Caco-2 (cell line): Measurements from ENCODE around the gene CASQ2. TPM values are rescaled to one million over a fixed set of nuclear protein-coding genes. Genes with fewer than 3 reads are reported as not detected.
A peak's percentile ranks its signal among the peaks of the same experiment; 100 is the strongest.

Source experiments
- BruUV-seq: library from RNA; stranded (reverse); fragments of 400-500 nt; replicated peaks from 2 replicates; lab custom pipeline; 2021; lab: Mats Ljungman, UMichigan
- CTCF ChIA-PET: fragments of 300-600 bp; sonication (Branson Sonifier 250); formaldehyde crosslinking; loops from one replicate; lab custom pipeline; 2022; ENCODE audit warnings: antibody characterized with exemption; lab: Charles Lee
- POLR2A ChIA-PET: fragments of 300-600 bp; sonication (Branson Sonifier 250); formaldehyde crosslinking; loops from one replicate; lab custom pipeline; 2022; ENCODE audit warnings: antibody characterized with exemption; lab: Charles Lee
- DNase-seq, 2 experiments: peaks; one replicate each; pipeline versions ENCODE4 v3.0.0 to v3.0.0-alpha.2; 2020 to 2022
- H3K27me3 ChIP-seq: replicated peaks from 2 replicates; pipeline ENCODE4 v1.6.0; 2011; ENCODE audit warnings: low read length; ENCODE audit not compliant: control insufficient read depth, insufficient read depth
- H3K36me3 ChIP-seq: 2 replicates; pipeline ENCODE4 v1.5.1; 2011; ENCODE audit warnings: low read length; ENCODE audit not compliant: control insufficient read depth, insufficient read depth
- H3K4me1 ChIP-seq: fragments of 250-450 bp; sonication (Bioruptor Pico); 2 replicates; pipeline ENCODE4 v1.5.1; 2020; ENCODE audit warnings: mild to moderate bottlenecking
- H3K4me3 ChIP-seq: 2 replicates; pipeline ENCODE4 v1.5.1; 2011; ENCODE audit warnings: low read depth, mild to moderate bottlenecking, control low read depth, low read length
- H3K9me3 ChIP-seq: fragments of 250-450 bp; sonication (Bioruptor Pico); 2 replicates; pipeline ENCODE4 v1.5.1; 2020; ENCODE audit warnings: mild to moderate bottlenecking, moderate library complexity
- H3K27ac Mint-ChIP-seq: one replicate; pipeline ENCODE4 v1.8.0; 2022; ENCODE audit warnings: mixed read lengths; ENCODE audit not compliant: unreplicated experiment
- H3K27me3 Mint-ChIP-seq: one replicate; pipeline ENCODE4 v1.8.0; 2022; ENCODE audit warnings: mixed read lengths; ENCODE audit not compliant: insufficient read depth, unreplicated experiment
- H3K36me3 Mint-ChIP-seq: one replicate; pipeline ENCODE4 v1.8.0; 2022; ENCODE audit warnings: mild to moderate bottlenecking, mixed read lengths; ENCODE audit not compliant: insufficient read depth, unreplicated experiment
- H3K4me1 Mint-ChIP-seq: one replicate; pipeline ENCODE4 v1.8.0; 2022; ENCODE audit warnings: low read depth, mixed read lengths; ENCODE audit not compliant: unreplicated experiment
- H3K4me3 Mint-ChIP-seq: one replicate; pipeline ENCODE4 v1.8.0; 2022; ENCODE audit warnings: mild to moderate bottlenecking, moderate library complexity, mixed read lengths; ENCODE audit not compliant: unreplicated experiment
- H3K9me3 Mint-ChIP-seq: one replicate; pipeline ENCODE4 v1.8.0; 2022; ENCODE audit warnings: mixed read lengths; ENCODE audit not compliant: unreplicated experiment
- CTCF ChIP-seq, 2 experiments: fragments of 200-600 bp in 1 of 2; IDR thresholded peaks; 1 replicate in 1 of 2; 2 replicates in 1 of 2; pipeline versions ENCODE4 v1.5.1 to v1.8.0; 2011 to 2022; ENCODE audit warnings: antibody characterized with exemption in 1 of 2, control low read depth in 1 of 2, inconsistent platforms in 1 of 2, low read depth in 1 of 2, low read length in 1 of 2, mild to moderate bottlenecking in 1 of 2, moderate library complexity in 1 of 2; ENCODE audit not compliant: insufficient read depth in 1 of 2, severe bottlenecking in 1 of 2, unreplicated experiment in 1 of 2
- intact Hi-C: fragments of 100-400 bp; cut with micrococcal nuclease; formaldehyde crosslinking; loops from one replicate; pipeline ENCODE4 v1.10.0; 2022; ENCODE audit not compliant: unreplicated experiment
- total RNA-seq: library from RNA; stranded (reverse); gene quantifications from 2 replicates; pipeline ENCODE4 v1.2.3, GENCODE V29; 2022

The CASQ2 gene
- total RNA-seq, 1 experiment from 2014 or later = 0.18 TPM

DNA sequence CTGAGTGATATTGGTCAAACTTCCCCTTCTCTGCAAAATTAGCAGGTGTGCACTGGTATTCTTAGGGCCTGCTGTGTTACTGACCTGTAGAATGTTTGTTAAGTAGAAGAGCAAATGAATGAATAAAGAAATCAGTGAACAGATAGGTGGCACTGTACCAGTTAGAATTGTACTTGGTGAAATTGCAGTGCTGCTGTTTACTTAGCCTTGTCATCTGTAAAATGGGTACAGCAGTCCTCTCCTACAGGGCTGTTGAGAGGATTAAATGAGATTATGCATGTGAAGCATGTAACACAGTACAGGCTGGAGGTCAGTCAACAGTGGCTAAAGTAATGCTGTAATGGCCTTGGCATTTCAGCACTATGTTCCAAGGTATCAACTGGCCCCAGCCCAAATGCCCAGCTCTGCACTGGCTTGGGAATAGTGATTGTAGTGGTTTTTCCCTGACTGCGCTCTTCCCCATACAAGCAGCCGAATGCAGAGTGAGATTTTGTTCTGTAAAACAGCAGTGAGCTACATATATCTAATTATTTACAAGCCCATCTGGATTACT is 116.2 kb downstream of the CASQ2 start:
- H3K27ac Mint-ChIP-seq = no peak overlapping the region
- H3K27me3 Mint-ChIP-seq = no peaks in the 10 kb centered on the region
- no peak for TF ChIP-seq CTCF (IDR thresholded peaks at IDR 0.05; ENCODE audit: insufficient read depth in 1 of 2, low read depth in 1 of 2, low read length in 1 of 2, severe bottlenecking in 1 of 2, unreplicated experiment in 1 of 2)
- no peaks in the 10 kb centered on the region for H3K27me3 ChIP-seq
- intact Hi-C loops = no loop called here
- BruUV-seq = TSS peak; percentile 10
- H3K4me1 Mint-ChIP-seq = no peaks in the 10 kb centered on the region
- H3K4me3 ChIP-seq = no peak overlapping the region
- POLR2A ChIA-PET = no interaction called here
- CTCF ChIA-PET = no interaction called here
- no peaks in the 10 kb centered on the region for H3K9me3 ChIP-seq
- DNase-seq = no peak
- H3K36me3 Mint-ChIP-seq = peaks cover 10% of the 10 kb centered on the region
- no peaks in the 10 kb centered on the region for H3K9me3 Mint-ChIP-seq
- no peak overlapping the region for H3K4me3 Mint-ChIP-seq
- H3K36me3 ChIP-seq = 0 out of 2 replicates have a peak, but pooled peaks cover 1% of the 10 kb centered on the region
- H3K4me1 ChIP-seq = peaks cover 36% of the 10 kb centered on the region

- H3K4me3 ChIP-seq = no peak overlapping the region
- CTCF ChIA-PET = no interaction called here
- Mint-ChIP-seq H3K4me3 (no peak overlapping the region), H3K27me3 (no peaks in the 10 kb centered on the region), H3K9me3 (no peaks in the 10 kb centered on the region), H3K4me1 (no peaks in the 10 kb centered on the region), H3K36me3 (peaks cover 10% of the 10 kb centered on the region), H3K27ac (no peak overlapping the region)
- TF ChIP-seq CTCF (IDR thresholded peaks at IDR 0.05; ENCODE audit: insufficient read depth in 1 of 2, low read depth in 1 of 2, low read length in 1 of 2, severe bottlenecking in 1 of 2, unreplicated experiment in 1 of 2) = no peak
- POLR2A ChIA-PET = no interaction called here
- no TSS peak for BruUV-seq
- H3K9me3 ChIP-seq = no peaks in the 10 kb centered on the region
- peaks cover 45% of the 10 kb centered on the region for H3K4me1 ChIP-seq
- H3K27me3 ChIP-seq = no peaks in the 10 kb centered on the region
- intact Hi-C loops = no loop called here
- H3K36me3 ChIP-seq = 0 out of 2 replicates have a peak, but pooled peaks cover 1% of the 10 kb centered on the region
- no peak for DNase-seq
Measured at GRCh38 chr1:115651391-115651790, 117.1 kb downstream of the CASQ2 start.

DNA sequence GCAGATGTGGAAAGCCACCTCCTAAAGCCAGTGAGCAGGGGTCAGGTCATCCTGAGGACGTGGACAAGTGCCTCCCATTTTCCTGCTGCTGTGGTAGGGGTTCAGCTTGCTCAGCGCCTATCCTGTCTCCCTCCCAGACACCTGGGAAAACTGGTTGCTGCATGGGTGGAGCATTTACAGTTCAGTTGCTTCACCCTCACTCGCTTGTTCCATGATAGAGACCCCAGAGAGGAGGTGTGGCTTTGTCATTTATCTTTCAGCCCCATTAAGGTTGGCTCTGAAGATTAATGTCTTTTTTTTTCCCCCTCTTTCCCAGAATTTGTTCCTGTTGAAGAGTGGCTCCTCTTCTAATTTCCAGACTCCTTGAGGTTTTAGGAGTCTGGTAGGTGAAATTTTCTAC is 117.6 kb downstream of the CASQ2 start:
- Mint-ChIP-seq H3K4me3 (no peak overlapping the region), H3K36me3 (peaks cover 10% of the 10 kb centered on the region), H3K27ac (no peak overlapping the region), H3K9me3 (no peaks in the 10 kb centered on the region), H3K27me3 (no peaks in the 10 kb centered on the region), H3K4me1 (no peaks in the 10 kb centered on the region)
- ChIA-PET CTCF (no interaction called here), POLR2A (no interaction called here)
- TF ChIP-seq CTCF (IDR thresholded peaks at IDR 0.05; ENCODE audit: insufficient read depth in 1 of 2, low read depth in 1 of 2, low read length in 1 of 2, severe bottlenecking in 1 of 2, unreplicated experiment in 1 of 2) = no peak
- intact Hi-C loops = no loop called here
- DNase-seq = peak in 1 of 2 experiments; percentile 10
- H3K4me1 ChIP-seq = peaks cover 45% of the 10 kb centered on the region
- H3K36me3 ChIP-seq = 0 out of 2 replicates have a peak, but pooled peaks cover 1% of the 10 kb centered on the region
- H3K9me3 ChIP-seq = no peaks in the 10 kb centered on the region
- no TSS peak for BruUV-seq
- no peaks in the 10 kb centered on the region for H3K27me3 ChIP-seq
- no peak overlapping the region for H3K4me3 ChIP-seq

Other genes starting within 250 kb of the CASQ2 start
- 11.3 and 13.6 TPM in 2 replicates for gene VANGL1, start 126.7 kb downstream of the CASQ2 start, total RNA-seq
- gene NHLH2, start 72.4 kb upstream of the CASQ2 start, total RNA-seq = not detected in 2 replicates
- gene SLC22A15, start 207.8 kb upstream of the CASQ2 start, total RNA-seq = 0.16 and 0.28 TPM in 2 replicates